Stimulated activated CD8-positive, alpha-beta memory T cell treated with anti-CD3 and anti-CD28 coated beads, Interleukin-2, amount 100 ng/mL, for 1 hour (primary cell): Measurements from ENCODE around the gene CXCL1.

ENCODE experiments used
- DNase-seq, 2 donors: peaks; one replicate each; pipeline ENCODE4 v3.0.0-alpha.2; 2020; ENCODE audit warnings: low read depth in 2 of 2

CXCL1 gene

GRCh38 chr4:73869130-73870055 lies at the start of gene CXCL1:
TSS of gene CXCL1 (plus strand) at chr4:73869393. CDS start at chr4:73869471, 78 bp downstream.
- no peak for DNase-seq

GRCh38 chr4:73821325-73821724 lies 47.9 kb upstream of the CXCL1 start:
- DNase-seq = no peak

- DNase-seq = no peak
These were observed 46.8 kb upstream of the CXCL1 start for GRCh38 chr4:73822389-73822788.

GRCh38 chr4:73822812-73823504 lies 46.2 kb upstream of the CXCL1 start:
- no peak for DNase-seq

GRCh38 chr4:73823760-73824159 lies 45.4 kb upstream of the CXCL1 start:
- no peak for DNase-seq

- no peak for DNase-seq
These were observed 40.2 kb upstream of the CXCL1 start for GRCh38 chr4:73828956-73829355.

GRCh38 chr4:73831569-73831968 lies 37.6 kb upstream of the CXCL1 start:
- no peak for DNase-seq

- DNase-seq = no peak
These were observed 36.4 kb upstream of the CXCL1 start for GRCh38 chr4:73832651-73833237.

GRCh38 chr4:73836373-73837279 lies 32.6 kb upstream of the CXCL1 start, which contains the start of gene CXCL6:
TSS of gene CXCL6 (plus strand) at chr4:73836678. CDS start at chr4:73836751, 73 bp downstream.
- no peak for DNase-seq

- DNase-seq = no peak
These were observed 30.1 kb upstream of the CXCL1 start for GRCh38 chr4:73839071-73839470.

- no peak for DNase-seq
These were observed 29.5 kb upstream of the CXCL1 start for GRCh38 chr4:73839715-73840114.

- DNase-seq = no peak
These were observed 27.8 kb upstream of the CXCL1 start for GRCh38 chr4:73841243-73841925.

- no peak for DNase-seq
These were observed 26.5 kb upstream of the CXCL1 start for GRCh38 chr4:73842696-73843095.

- DNase-seq = no peak
These were observed 25.8 kb upstream of the CXCL1 start for GRCh38 chr4:73843369-73843768.

GRCh38 chr4:73844345-73844744 lies 24.8 kb upstream of the CXCL1 start:
- DNase-seq = no peak

GRCh38 chr4:73844806-73845205 lies 24.4 kb upstream of the CXCL1 start:
- no peak for DNase-seq

- no peak for DNase-seq
These were observed 21.5 kb upstream of the CXCL1 start for GRCh38 chr4:73847526-73848182.

GRCh38 chr4:73848183-73848777 lies 20.9 kb upstream of the CXCL1 start:
- DNase-seq = no peak

GRCh38 chr4:73850261-73850970 lies 18.8 kb upstream of the CXCL1 start:
- DNase-seq = no peak
